Gastroesophageal sphincter (tissue), 3 donors: Measurements from ENCODE around the gene SLC9A7.

ENCODE experiments used
- EP300 ChIP-seq: sonication (generic); formaldehyde crosslinking; IDR thresholded peaks from one replicate; pipeline ENCODE4 v1.6.1; 2017; ENCODE audit warnings: antibody characterized with exemption, mild to moderate bottlenecking
- POLR2A ChIP-seq, 2 donors: fragments of 450-650 bp; IDR thresholded peaks; one replicate each; pipeline ENCODE4 v1.6.1; 2017; ENCODE audit warnings: antibody characterized with exemption in 2 of 2, mild to moderate bottlenecking in 2 of 2, moderate library complexity in 1 of 2
- POLR2AphosphoS5 ChIP-seq: sonication (generic); formaldehyde crosslinking; IDR thresholded peaks from one replicate; pipeline ENCODE4 v1.6.1; 2017; ENCODE audit warnings: antibody characterized with exemption
- TF ChIP-seq, protein P1 (sequence below), 4 experiments: fragments of 200-600 bp in 2 of 4; fragments of 450-650 bp in 2 of 4; sonication (generic) in 1 of 4; IDR thresholded peaks; one replicate each; pipeline ENCODE4 v1.5.1; 2017 to 2019; ENCODE audit warnings: antibody characterized with exemption in 4 of 4, mild to moderate bottlenecking in 2 of 4, moderate library complexity in 2 of 4

DNA sequence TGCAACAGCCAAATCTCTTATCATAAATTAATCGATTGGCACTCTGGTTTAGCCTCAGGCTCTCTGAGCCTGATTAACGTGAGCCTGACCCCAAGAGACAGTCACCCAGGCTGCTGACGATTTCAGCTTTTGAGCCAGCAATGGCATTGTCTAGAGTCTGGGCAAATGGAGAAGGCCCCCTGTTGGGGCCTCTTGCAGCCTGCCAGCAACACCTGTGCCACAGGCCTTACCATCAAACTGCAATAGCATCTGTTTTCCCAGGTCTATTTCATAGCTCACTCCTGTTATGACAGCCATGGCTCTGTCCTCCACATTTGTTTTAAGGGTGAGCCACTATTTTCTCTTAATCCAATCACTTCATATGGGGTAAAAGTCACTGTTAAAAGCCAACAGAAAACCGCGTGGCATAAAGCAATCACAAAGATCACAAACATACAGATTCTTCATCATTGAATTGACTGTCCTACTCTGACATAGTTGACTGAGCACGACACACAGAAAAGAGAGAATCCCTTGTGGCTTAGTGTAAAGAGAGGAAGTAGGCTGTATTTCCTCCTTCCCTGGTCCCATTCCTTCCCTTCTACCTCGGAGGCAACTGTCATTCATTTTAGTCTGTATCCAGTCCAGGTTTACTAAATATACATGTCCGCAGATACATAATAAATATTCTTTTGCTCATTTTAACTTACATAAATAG is 47.8 kb downstream of the SLC9A7 start:
- TF ChIP-seq POLR2A (IDR thresholded peaks at IDR 0.05) (no peak), POLR2AphosphoS5 (no peak), EP300 (no peak)
- TF ChIP-seq, protein P1, sequence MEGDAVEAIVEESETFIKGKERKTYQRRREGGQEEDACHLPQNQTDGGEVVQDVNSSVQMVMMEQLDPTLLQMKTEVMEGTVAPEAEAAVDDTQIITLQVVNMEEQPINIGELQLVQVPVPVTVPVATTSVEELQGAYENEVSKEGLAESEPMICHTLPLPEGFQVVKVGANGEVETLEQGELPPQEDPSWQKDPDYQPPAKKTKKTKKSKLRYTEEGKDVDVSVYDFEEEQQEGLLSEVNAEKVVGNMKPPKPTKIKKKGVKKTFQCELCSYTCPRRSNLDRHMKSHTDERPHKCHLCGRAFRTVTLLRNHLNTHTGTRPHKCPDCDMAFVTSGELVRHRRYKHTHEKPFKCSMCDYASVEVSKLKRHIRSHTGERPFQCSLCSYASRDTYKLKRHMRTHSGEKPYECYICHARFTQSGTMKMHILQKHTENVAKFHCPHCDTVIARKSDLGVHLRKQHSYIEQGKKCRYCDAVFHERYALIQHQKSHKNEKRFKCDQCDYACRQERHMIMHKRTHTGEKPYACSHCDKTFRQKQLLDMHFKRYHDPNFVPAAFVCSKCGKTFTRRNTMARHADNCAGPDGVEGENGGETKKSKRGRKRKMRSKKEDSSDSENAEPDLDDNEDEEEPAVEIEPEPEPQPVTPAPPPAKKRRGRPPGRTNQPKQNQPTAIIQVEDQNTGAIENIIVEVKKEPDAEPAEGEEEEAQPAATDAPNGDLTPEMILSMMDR (IDR thresholded peaks at IDR 0.05), result no peak
